Upper lobe of right lung (tissue), 1 donor: ENCODE measurements around the gene ZSWIM6. TPM values are rescaled to one million over a fixed set of nuclear protein-coding genes. Genes with fewer than 3 reads are reported as not detected.
A peak's percentile ranks its signal among the peaks of the same experiment; 100 is the strongest.

Source experiments
- ATAC-seq: fragments of 200-7000 bp; cut with Tn5 transposase; one replicate; pipeline ENCODE4 v1.9.1; 2020; ENCODE audit warnings: mild to moderate bottlenecking, moderate library complexity
- DNase-seq: peaks from one replicate; pipeline ENCODE4 v3.0.0-alpha.2; 2020
- H3K27ac ChIP-seq: fragments of 200-600 bp; one replicate; pipeline ENCODE4 v1.8.0; 2022
- H3K27me3 ChIP-seq: fragments of 200-600 bp; one replicate; pipeline ENCODE4 v1.8.0; 2022; ENCODE audit warnings: mild to moderate bottlenecking
- H3K36me3 ChIP-seq: fragments of 200-600 bp; one replicate; pipeline ENCODE4 v1.8.0; 2022
- H3K4me1 ChIP-seq: fragments of 200-600 bp; one replicate; pipeline ENCODE4 v1.8.0; 2022
- H3K4me3 ChIP-seq: fragments of 200-600 bp; one replicate; pipeline ENCODE4 v1.8.0; 2022; ENCODE audit warnings: mild to moderate bottlenecking
- H3K9me3 ChIP-seq: fragments of 200-600 bp; one replicate; pipeline ENCODE4 v1.8.0; 2022
- intact Hi-C: fragments of 100-400 bp; cut with DNase I; formaldehyde crosslinking; loops from one replicate; pipeline ENCODE4 v1.11.0; 2022
- total RNA-seq: library from RNA; stranded (reverse); fragmentation: NEBNext Ultra II Directional; extraction: Animal tissue kit (Norgen Biotek cat#: 25700); gene quantifications from one replicate; pipeline ENCODE4 v1.2.1, GENCODE V29; 2021
- TF ChIP-seq, protein P1 (sequence below): fragments of 200-600 bp; IDR thresholded peaks from one replicate; pipeline ENCODE4 v1.8.0; 2022; ENCODE audit warnings: antibody characterized with exemption
- donor health status: DM: no; HTN: yes; CAD: no; lungs with severe emphysema.

The ZSWIM6 gene
- total RNA-seq, 1 donor from 2014 or later: 15.7 TPM

DNA sequence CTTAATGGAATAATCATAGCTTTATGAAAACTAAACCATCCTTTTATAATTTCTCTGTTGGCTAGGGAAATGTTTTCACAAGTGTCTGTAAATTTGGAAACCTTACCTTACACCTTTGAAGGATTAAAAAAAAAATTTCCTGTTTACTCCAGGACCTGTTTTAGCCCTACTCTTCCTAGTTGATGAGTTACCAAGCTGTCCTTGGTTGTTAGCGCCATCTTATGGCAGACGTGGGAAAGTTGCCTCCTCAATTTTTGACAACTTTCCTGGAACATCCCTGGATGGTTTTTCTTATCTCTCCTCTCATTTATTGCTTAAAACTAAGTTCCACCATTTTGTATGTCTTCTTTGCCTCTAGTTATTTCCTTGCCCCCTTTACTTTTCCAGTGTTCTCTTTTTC lies 25.7 kb downstream of the ZSWIM6 start:
- intact Hi-C loops: no loop called here
- Histone ChIP-seq H3K27me3 (no peaks in the 10 kb centered on the region), H3K4me3 (no peak overlapping the region), H3K9me3 (no peaks in the 10 kb centered on the region), H3K4me1 (no peaks in the 10 kb centered on the region), H3K27ac (no peak overlapping the region), H3K36me3 (no peaks in the 10 kb centered on the region)
- ATAC-seq: no peak
- TF ChIP-seq, protein P1, sequence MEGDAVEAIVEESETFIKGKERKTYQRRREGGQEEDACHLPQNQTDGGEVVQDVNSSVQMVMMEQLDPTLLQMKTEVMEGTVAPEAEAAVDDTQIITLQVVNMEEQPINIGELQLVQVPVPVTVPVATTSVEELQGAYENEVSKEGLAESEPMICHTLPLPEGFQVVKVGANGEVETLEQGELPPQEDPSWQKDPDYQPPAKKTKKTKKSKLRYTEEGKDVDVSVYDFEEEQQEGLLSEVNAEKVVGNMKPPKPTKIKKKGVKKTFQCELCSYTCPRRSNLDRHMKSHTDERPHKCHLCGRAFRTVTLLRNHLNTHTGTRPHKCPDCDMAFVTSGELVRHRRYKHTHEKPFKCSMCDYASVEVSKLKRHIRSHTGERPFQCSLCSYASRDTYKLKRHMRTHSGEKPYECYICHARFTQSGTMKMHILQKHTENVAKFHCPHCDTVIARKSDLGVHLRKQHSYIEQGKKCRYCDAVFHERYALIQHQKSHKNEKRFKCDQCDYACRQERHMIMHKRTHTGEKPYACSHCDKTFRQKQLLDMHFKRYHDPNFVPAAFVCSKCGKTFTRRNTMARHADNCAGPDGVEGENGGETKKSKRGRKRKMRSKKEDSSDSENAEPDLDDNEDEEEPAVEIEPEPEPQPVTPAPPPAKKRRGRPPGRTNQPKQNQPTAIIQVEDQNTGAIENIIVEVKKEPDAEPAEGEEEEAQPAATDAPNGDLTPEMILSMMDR: peak; percentile 26
- DNase-seq: no peak

- Histone ChIP-seq H3K27me3 (no peaks in the 10 kb centered on the region), H3K27ac (no peak overlapping the region), H3K4me3 (no peak overlapping the region), H3K36me3 (no peaks in the 10 kb centered on the region), H3K4me1 (no peaks in the 10 kb centered on the region), H3K9me3 (no peaks in the 10 kb centered on the region)
- no peak for DNase-seq
- intact Hi-C loops: no loop called here
- TF ChIP-seq, protein P1: no peak
- ATAC-seq: no peak
These were observed 30.8 kb downstream of the ZSWIM6 start for GRCh38 chr5:61362796-61363368.

GRCh38 chr5:61363401-61364114 lies 31.5 kb downstream of the ZSWIM6 start:
- H3K9me3 ChIP-seq: no peaks in the 10 kb centered on the region
- DNase-seq: no peak
- TF ChIP-seq, protein P1: no peak
- intact Hi-C loops: no loop called here
- no peak overlapping the region for H3K27ac ChIP-seq
- no peak for ATAC-seq
- no peaks in the 10 kb centered on the region for H3K36me3 ChIP-seq
- H3K27me3 ChIP-seq: no peaks in the 10 kb centered on the region
- H3K4me3 ChIP-seq: no peak overlapping the region
- no peaks in the 10 kb centered on the region for H3K4me1 ChIP-seq

DNA sequence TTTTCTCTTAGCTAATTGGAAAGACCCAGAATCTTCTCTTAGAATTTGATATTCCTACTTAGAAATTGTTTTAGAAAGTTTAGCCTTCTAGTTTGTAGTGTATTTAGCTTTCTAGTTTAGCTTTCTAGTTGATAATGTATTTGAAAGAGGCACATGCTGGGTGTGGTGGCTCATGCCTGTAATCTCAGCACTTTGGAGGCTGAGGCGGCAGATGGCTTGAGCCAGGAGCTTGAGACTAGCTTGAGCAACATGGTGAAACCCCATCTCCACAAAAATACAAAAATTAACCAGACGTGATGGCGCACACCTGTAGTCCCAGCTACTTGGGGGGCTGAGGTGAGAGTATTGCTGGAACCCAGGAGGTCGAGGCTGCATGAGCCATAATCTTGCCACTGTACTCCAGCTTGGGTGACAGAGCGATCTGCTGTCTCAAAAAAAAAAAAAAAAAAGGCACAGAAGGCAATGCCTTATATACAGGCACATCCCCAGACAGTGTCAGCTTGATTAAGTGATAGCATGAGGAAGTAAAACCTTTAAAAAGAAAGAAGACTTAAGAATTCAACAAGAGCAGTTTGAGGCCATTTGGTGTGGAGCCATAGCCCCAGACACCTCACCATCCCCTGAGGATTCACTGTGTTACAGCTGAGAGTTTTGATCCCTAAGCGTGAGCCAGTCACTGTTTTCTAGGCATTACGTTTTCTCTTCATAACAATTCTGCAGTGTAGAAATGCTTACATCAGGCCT lies 34.6 kb downstream of the ZSWIM6 start:
- Histone ChIP-seq H3K36me3 (no peaks in the 10 kb centered on the region), H3K4me3 (no peak overlapping the region), H3K4me1 (no peaks in the 10 kb centered on the region), H3K9me3 (no peaks in the 10 kb centered on the region), H3K27me3 (no peaks in the 10 kb centered on the region), H3K27ac (no peak overlapping the region)
- ATAC-seq (no peak), DNase-seq (no peak)
- TF ChIP-seq, protein P1: no peak
- intact Hi-C loops: no loop called here

GRCh38 chr5:61370506-61370905 lies 38.4 kb downstream of the ZSWIM6 start:
- no peaks in the 10 kb centered on the region for H3K27me3 ChIP-seq
- H3K27ac ChIP-seq: no peak overlapping the region
- no peak overlapping the region for H3K4me3 ChIP-seq
- intact Hi-C loops: no loop called here
- no peaks in the 10 kb centered on the region for H3K4me1 ChIP-seq
- H3K36me3 ChIP-seq: no peaks in the 10 kb centered on the region
- ATAC-seq: no peak
- H3K9me3 ChIP-seq: no peaks in the 10 kb centered on the region
- no peak for DNase-seq
- TF ChIP-seq, protein P1: no peak
